GM21515 (cell line): Measurements from ENCODE around the gene NALF2.

Experiments
- ATAC-seq: cut with Tn5 transposase; IDR thresholded peaks from one replicate; pipeline ENCODE4 v1.9.1; 2021; ENCODE audit not compliant: unreplicated experiment

NALF2 gene

DNA sequence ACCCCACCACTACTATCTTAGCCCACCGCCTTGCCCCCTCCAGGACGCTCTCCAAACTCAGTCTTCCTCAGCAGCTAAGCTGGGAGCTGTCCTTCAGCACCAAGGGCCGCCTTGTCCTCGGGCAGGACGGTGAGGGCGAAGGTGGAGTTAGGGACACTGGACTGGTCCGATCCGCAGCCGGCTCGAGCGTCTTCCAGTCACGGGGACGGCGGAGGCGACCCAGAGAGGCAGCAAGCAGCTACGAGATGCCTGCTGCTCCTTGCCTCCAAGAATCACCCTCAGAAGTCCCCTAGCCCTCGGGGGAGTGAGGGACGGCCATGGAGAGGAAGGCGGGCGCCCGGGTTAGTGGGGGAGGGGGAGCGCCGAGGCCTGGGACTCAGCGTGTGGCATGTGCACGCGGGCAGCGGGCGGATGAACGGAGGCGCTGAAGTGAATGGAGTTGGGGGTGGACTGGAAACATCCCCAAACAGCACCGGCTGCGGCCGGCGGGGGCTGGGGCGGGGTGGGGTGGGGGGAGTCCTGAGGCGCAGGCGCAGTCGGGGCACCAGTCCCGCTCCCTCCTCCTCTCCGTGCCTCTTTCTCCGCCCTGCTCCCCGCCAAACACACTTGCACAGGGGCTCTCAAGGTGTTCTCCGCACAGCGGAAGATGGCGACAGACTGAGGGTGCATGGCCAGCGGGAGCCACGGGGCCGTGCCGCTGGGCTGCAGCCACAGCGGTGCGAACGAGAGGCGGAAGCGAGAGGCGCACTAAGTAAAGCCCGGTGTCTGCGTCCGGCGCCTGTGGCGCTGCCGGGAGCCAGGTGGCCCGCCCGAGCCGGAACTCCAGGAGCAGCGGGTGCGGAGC lies at the start of gene NALF2:
TSS of gene NALF2 (plus strand) at position 545 of the 844 bp plus-strand sequence. CDS start 957 bp downstream, outside the sequence.
- no peak for ATAC-seq

DNA sequence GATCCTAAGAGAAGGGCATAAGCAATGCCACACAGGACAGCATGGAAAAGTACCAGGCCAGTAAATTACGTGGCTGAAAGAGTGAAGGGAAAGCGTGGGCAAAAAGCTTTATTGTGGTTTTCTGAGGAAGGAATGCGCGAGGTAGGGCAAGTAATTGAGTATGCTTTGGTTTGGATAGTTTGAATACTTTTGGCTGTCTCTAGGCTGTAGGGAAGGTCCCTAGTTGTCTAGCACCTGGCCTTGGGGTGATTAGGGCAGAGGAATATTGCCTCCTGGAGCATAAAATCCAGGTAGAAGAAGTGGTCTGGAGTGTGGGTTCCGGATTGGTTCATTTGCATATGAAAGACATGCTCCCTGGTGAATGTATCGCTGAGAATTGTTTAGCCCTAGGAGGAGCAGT lies 46.4 kb upstream of the NALF2 start:
- no peak for ATAC-seq

DNA sequence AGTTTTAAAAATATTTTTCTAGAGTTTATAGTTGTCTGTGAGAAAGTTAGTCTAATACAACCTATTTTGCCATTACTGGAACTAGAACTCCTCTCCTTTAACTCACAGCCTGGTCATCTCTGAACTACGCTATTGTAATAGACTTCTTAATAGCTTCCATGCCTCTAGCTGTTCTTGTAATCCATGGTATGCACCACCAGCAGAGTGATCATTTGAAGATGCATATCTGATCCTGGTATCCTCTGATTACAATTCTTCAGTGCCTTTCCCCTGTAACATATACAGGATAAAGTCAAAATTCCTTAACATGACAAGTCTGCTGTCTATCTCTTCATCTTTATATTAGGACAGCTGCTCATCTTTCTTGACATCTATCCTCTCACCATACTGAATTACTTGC lies 37.6 kb upstream of the NALF2 start:
- no peak for ATAC-seq

DNA sequence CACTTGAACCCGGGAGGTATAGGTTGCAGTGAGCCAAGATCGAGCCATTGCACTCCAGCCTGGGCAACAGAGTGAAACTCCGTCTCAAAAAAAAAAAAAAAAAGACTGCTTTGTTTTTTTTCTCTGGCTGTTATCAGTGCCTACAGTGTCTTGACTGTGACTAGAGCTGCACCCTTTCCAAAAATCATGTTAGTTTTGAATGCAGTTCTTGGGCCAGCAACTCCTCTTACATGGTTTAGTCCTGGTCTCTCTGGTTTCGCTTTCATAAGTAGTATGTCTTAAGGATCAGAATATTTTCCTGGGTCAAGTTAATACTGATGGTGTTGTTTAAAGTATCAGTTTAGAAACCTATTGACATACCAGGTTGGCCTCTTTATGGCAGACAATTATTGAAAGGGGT lies 34.2 kb upstream of the NALF2 start:
- no peak for ATAC-seq

DNA sequence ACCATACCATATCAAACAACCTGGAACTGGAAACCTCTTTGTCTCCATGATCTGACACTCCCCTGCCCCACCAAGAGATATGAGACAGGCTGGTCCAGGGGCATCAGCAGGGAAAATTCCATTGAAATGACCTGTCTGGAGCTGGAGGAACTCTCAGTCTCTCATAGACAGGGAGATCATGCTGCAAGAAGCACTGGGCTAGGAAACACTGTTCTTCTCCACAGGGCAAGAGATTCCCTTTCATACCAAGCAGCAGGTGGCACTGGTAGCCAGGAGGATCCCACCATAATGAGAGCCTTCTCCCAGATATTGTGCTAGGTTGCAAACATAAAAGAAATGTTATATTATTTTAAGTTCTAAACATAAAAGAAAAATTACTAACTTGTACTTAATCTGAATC lies 14.5 kb upstream of the NALF2 start:
- ATAC-seq = no peak

DNA sequence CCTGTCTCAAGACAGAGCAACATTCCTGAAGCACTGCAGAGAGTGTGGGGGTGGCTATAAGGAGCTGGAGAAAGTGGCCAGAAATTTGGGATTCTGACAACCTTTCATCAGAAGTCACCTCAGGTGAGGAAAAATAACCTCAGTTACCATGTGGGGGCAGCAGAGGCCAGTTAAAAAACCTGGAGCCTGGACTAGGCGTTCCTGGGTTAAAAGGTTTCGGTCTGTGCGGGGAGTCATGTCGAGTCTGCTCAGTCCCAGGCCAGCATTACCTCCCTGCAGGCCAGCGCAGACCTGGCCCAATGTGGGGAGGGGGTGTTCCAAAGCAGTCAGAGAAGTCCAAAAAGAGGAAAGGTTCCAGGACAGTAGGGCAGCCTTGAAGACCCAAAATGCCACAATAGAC lies 10.9 kb upstream of the NALF2 start:
- no peak for ATAC-seq

DNA sequence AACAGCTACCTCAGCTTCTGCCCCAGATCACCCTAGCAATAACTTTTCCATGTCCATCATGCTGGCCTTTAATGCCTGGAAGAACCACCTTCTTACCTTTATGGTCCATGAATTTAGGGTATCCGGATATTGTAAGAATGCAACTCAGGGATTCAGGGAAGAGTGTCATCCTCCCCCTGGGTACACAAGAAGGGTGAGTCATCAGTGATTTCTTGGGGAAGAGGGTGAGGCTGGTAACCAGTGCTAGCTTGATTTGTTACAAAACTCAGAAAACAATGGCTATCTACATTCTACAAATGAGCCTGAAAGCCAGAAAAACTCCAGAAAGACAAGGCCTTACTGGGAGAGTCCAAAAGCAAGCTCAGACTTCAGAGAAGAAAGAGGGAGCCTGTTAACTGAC lies 10.4 kb upstream of the NALF2 start:
- ATAC-seq = no peak

DNA sequence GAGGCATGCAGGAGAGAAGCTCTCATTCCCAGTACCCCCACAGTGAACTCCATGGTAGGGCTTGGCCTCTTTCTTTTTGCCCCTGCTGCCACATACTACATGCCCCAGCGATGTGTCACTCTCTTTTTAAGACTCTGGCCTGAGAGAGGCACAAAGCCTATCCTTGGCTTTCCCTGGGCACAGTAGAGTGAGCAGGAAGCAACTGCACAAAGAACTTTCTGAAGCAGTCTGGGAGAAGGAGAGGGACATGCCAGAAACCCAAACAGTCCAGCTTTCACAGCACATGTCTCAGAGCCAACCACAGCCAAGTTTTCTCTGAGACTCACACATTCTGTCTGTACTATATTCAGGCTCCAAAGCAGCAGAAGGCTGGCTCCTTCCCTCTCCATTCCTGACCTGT lies 7.9 kb upstream of the NALF2 start:
- no peak for ATAC-seq

DNA sequence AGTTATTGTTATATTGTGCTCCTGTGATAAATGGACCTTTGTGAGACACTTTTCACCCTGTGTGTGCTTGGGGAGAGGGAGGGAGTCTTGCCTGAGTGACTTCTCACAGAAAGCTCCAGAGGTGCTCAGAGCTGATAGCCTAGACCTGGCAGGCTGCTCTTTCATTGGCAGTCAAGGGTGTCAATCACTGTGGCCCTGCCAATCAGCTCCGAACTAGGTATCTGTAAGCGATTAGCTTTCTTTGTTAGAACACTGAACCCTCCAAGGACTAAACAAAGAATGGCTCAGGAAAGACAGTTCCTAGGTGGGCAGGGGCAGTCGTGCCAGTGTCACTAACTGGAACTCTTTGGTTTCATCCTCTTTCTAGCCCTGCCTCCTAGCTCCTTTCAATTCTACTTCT lies 2.7 kb upstream of the NALF2 start:
- ATAC-seq = no peak

DNA sequence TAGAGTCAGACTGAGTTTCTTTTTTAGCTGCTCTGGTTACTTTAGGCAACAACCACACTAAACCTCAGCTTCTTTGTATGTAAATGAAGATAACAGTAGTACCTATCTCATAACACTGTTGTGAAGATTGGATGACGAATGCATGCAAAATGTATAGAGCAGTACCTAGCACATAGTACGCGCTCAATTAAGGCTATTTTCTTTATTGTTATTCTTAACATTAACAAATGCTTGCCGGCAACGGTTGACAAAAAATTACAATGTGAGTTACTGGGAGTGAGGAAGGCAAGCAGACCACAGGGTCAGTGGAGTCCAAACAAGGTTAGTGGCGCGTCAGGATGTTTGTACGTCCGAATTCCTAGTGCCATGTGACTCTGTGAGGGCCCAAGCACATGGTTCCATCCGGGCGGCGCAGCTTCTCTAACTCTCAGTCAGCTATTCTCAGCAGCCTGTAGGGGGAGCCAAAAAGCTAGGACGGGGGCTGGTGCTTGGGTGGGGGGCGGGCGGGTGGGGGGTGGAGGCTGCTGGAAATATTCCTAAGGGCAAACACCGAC lies 821 bp upstream of the NALF2 start:
- ATAC-seq = no peak

DNA sequence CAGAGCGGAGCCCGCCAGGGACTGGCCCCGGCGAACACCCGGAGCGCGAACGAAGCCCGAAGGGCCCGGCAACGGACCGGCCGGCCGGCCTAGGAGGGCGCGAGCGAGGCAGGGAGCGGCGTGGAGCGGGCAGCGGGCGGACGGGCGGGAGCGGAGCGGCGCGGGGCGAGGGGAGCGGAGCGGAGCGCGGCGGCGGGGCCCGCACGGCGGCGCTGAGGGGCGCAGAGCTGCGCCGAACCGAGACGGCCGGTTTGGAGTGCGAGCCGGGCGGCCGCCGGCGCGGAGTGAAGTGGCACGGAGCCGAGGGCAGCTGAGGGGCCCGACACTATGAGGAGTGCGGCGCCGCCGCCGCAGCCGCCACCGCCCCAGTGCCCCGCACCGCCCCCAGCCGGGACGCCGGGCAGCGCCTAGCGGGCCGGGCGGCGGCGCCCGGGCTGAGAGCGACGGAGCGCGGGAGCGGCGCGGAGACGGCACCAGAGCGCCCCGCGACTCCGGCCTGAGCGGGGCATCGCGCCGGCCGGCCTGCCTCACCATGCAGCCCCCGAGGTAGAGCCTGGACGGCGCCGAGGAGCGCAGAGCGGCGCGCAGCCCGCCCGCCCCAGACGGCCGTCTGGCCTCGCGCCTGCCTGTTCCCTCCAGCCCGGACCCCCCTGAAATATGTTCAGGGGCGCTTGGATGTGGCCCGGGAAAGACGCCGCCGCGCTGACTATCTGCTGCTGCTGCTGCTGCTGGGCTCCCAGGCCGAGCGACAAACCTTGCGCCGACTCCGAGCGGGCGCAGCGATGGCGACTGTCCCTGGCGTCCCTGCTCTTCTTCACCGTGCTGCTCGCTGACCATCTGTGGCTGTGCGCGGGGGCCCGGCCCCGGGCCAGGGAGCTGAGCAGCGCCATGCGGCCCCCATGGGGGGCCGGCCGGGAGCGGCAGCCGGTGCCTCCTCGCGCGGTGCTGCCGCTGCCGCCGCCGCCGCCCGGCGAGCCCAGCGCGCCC lies 793 bp downstream of the NALF2 start:
- ATAC-seq = no peak

DNA sequence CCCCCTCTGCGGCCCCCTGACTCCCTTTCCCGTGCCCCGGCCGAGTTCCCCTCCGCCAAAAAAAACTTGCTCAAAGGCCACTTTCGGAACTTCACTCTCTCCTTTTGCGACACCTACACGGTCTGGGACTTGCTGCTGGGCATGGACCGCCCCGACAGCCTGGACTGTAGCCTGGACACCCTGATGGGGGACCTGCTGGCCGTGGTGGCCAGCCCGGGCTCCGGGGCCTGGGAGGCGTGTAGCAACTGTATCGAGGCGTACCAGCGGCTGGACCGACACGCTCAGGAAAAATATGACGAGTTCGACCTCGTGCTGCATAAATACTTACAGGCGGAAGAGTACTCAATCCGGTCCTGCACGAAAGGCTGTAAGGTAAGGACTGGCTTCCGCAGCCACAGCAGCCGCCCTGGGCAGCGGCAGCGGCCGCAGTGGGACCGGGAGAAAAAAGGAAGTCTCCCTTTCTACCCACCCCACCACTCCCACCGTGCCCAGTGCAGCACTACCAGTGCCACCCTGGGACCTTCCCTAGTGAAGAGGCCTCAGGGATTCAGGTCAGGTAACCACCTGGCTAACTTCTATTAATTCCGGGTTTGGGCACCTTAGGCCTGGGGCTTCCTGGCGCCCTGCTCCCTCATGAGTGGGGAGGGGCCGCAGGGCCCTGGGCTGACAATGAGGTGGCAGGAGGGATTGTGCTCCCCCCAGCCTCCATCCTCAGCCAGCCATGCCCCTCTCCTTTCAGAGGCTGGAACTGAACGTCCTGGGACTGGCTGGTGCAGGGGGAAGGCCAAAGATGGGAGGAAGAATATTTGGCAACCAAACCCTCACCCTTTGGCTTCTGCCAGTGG lies 1.9 kb downstream of the NALF2 start:
- ATAC-seq = no peak

DNA sequence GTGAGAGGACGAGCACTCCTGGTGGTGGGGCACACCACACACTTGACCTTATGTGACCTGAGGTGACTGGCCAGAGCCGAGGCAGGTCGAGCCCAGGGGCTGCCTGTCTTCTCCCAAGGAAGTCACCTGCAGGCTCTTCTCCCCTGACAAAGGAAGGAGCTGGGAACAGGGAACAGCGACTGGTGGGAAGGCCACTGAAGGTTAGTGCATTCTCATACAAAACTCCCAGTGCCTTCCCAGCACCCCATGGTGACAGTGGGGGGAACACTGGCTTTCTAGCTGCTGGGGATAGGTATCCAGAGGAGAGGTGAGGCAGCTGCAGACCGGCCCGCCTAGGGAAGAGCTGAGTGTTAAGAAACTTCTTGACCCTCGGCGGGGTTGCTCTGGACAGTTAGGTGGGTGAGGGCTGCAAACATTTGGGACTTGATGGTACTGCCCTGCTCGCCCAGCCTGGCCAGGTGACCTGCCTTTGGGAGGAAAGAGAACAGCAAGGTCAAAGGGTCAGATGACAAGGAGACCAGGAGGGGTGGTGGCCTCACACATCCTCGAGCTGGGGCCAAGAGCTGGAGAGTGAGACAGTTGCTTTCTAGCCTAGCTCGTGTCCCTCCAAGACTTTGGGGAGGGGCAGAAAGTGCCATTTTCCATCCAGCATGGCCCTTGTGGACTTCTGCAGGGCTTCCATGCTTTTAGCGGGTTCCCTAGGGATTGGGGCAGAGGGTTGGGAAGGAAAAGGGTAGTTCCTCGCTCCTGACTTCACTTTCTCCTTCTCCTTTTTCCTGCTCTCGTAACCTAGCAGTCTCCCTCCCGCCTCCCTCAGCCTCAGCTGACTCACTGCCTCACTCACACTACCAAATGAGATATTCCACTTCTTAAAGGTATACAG lies 2.7 kb downstream of the NALF2 start:
- ATAC-seq = no peak

DNA sequence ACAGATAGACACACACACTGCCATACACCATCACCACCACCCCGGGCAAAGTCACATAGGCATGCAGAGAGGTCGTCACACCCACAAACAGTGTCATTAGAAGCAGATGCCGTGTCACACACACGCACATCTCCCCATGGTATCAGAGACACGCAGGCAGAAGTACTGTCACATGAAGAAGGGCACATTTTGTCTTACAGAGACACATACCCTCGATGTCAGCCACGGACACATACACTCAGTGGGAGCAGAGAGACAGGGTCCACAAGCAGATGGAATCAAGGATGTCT lies 3.3 kb downstream of the NALF2 start:
- ATAC-seq = no peak

DNA sequence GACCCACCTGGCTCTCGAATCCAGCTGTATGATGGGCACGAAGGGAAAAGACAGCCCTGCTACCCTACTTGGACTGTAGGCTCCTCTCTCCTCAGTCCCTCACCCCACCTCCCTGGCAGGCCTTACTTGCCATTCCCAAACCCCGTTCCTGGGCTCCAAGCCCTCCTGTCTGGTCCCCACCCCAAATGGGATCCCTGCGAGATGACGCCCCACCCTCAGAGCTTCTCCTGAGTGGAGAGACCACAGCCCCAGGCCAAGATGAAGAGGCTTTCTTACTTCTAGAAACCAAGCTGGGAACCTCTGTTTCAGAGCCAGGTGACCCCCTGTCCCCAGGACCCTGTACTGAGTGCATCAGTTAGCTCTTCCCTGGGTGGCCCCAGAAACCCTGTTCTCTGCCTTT lies 4.5 kb downstream of the NALF2 start:
- ATAC-seq = no peak

DNA sequence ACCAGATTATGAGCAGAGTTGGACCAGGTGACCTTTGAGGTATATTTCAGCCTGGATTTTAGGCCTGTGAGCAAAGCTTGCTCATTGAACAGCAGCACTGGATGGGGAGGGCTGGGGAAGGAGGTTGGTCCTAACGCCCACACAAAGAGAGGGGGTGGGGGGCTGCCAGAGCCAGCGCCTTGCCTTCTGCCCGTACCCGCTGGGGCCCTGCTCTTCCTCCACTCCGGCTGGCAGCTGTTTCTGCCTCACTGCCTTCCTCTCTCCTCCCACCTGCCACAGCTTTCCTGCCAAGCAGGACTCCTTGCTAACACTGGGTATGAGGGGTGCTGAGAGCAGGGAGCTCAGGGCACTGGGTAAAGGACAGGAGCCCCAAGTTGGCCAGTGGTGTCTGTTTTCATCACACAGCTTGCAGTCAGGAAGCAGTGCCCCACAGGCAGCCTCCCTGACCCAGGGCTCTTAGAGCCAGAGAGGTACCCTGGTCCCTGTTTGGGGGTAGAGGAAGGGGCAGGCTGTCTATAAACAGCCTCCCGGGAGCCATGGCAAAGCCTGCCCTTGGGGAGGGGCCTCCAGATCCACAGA lies 6.1 kb downstream of the NALF2 start:
- no peak for ATAC-seq

DNA sequence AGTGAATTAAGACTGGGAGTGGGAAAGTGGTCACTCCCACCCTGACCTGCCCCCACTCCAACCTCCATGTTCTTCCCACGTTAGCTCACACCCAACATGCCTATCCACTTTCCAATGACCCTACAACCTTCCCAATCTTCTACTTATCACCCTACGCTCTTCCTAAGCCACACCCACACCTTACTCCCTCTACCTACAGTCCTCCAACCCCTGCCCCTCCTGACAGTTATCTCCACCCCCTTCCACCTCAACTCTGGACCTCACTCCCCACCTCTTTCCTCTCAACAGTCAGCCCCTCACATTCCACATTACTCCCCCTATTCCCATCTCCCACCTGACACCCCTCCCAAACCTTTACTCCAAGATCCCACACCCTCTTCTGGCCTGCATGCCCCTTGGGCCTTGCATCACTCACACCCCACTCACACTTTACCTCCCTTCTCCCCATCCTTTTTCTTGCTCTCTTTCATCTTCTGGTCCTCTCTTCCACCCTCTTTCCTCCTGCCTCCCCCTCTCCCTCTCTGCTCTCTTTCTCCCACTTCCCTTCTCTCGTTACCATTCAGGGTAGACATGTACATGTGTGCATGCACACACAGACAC lies 6.9 kb downstream of the NALF2 start:
- no peak for ATAC-seq

DNA sequence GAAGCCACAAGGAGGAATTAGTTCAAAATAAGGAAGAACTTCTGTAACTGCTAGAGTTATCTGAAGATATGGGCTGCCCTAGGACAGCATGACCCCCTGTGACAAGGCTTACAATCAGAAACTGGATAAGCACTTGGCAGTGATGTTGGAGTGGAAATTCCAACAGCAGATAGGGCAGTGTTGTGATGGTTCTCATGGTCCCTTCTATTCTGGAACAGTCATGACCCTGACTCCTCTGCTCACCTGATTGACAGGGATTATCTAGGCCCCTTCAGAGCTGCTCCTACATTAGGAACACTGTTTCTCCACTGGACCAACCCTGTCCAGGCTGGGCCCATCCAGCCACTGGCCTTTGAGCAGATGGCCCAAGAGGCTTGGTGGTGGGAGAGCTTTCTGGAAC lies 17.9 kb downstream of the NALF2 start:
- no peak for ATAC-seq

DNA sequence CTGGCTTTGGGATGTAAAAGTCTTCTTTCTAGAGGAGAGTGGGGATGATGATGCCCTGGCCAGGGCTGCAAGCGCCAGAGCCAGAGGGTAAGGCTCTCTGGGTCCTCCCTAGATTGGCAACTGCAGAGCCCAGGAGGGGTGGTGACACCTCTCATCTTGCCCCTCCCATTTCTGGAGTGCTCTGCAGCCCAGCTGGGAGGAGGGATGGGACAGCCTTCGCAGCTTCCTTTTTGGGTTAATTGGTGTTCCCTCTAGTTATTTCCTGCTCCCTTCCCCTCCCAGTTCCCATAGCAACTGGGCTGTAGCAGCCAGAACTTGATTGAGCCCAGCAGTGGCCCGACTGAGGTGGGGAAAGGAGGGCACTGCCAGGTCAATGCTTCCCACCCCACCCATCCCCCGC lies 19.2 kb downstream of the NALF2 start:
- ATAC-seq = no peak
